RWPE1 (cell line): ENCODE results near the gene ANKRD62.

Source experiments
- CTCF ChIA-PET: fragments of 350-600 bp; sonication (Branson Sonifier 250); formaldehyde crosslinking; extraction: SDS; loops from one replicate; lab custom pipeline; 2021; lab: Yijun Ruan, JAX
- POLR2A ChIA-PET: fragments of 400-600 bp; formaldehyde crosslinking; extraction: SDS; loops from one replicate; lab custom pipeline; 2020; ENCODE audit warnings: antibody characterized with exemption; ENCODE audit not compliant: low non-redundant PET; lab: Yijun Ruan, JAX
- DNase-seq: peaks from one replicate; pipeline ENCODE4 v3.0.0; 2012; ENCODE audit warnings: low spot score
- H3K27ac ChIP-seq: fragments of 450-650 bp; 2 replicates; pipeline ENCODE4 v1.5.1; 2017
- CTCF ChIP-seq: fragments of 450-650 bp; conservative IDR thresholded peaks from 2 replicates; pipeline ENCODE4 v1.5.1; 2017; ENCODE audit warnings: low read depth, mild to moderate bottlenecking

The ANKRD62 gene

DNA sequence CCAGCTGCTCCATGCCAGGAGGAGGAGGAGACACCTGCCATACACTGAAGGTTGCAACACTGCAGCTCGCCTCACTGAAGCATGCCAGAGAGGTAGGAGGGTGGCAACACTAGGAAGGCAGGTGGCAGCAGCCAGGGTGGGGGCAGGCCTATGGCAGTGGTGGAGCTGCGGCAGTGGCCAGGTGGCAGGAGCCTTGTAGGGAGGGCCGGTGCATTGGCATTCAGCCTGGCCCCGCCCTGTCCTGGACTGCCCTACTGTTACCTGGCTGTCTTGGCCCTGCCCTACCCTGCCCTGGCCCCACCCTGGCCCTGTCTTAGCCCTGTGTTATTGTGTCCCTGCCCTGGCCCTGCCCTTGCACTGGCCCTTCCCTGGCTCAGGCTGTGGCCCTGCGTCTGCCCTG lies 7.4 kb upstream of the ANKRD62 start:
- DNase-seq = no peak
- no peak overlapping the region; the same call in 1 of the 2 replicates for H3K27ac ChIP-seq
- POLR2A ChIA-PET = no interaction called here
- CTCF ChIA-PET = interaction anchor here (0.7 kb wide), 1 partner anchor 223 kb away, joined by 3 read pairs; no protein-coding TSS in a partner anchor
- TF ChIP-seq CTCF = no peak

DNA sequence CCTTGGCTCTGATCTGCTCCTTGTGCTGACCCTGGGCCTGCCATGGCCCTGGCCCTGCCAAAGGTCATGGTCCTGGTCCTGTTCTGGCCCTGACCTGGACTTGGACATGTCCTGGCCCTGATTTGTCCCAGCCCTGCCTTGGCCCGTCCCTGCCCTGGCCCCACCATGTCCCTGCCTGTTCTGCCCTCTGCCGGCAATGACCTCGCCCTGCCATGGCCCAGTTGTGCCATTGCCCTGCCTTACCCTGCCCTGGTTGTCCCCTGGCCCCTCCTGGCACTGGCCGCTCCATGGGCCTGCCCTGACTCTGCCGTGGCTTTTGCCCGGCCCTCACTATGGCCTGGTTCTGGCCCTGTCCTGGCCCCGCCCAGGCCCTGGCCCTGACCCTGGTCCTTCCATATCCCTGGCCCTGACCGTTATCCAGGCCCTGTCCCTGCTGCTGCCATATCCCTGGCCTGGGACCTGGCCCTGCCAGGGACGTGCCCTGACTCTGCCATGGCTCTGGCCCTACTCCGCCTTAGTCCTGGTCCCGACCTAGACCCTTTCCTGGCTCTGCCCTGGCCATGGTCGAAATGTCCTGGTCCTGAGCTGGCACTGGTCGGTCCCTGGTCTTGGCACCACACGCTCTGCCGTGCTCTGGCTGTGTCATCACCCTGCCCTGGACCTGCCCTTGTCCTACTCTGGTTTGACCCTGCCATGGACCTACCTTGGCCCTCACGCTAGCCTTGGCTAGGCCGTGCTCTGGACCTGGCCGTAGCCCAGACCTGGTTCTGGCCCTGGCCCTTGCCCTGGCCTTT lies 6.8 kb upstream of the ANKRD62 start:
- no peak for DNase-seq
- TF ChIP-seq CTCF = no peak
- ChIA-PET POLR2A (no interaction called here), CTCF (no interaction called here)
- no peak overlapping the region; the same call in 1 of the 2 replicates for H3K27ac ChIP-seq

GRCh38 chr18:12087471-12088025 lies 6.1 kb upstream of the ANKRD62 start:
- H3K27ac ChIP-seq = no peak overlapping the region; the same call in 1 of the 2 replicates
- CTCF ChIA-PET = no interaction called here
- DNase-seq = no peak
- POLR2A ChIA-PET = no interaction called here
- no peak for TF ChIP-seq CTCF

DNA sequence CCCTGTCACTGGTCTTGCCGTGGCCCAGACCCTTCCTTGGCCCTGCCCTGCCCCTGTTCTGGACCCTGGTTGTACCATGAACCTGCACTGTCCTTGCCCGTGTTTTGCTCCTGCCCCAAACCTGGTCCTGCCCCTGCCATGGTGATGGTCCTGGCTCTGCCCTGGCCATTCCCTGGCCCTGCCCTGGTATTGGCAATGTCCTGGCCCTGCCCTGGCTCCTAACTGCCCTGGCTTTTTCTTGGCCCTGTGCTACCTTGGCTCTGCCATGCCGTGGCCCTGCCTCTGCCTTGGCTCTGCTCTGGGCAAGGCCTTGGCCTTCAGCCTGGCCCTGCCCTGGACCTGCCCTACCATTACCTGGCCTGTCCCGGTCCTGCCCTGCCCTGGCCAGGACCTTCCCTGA lies 5.5 kb upstream of the ANKRD62 start:
- POLR2A ChIA-PET = no interaction called here
- DNase-seq = no peak
- CTCF ChIA-PET = no interaction called here
- H3K27ac ChIP-seq = no peak overlapping the region; the same call in 1 of the 2 replicates
- TF ChIP-seq CTCF = no peak

- ChIA-PET CTCF (interaction anchor here (0.7 kb wide), 1 partner anchor 94 kb away, joined by 6 read pairs; no protein-coding TSS in a partner anchor), POLR2A (no interaction called here)
- H3K27ac ChIP-seq = no peak overlapping the region
- no peak for DNase-seq
- no peak for TF ChIP-seq CTCF
These were observed 4.8 kb upstream of the ANKRD62 start for GRCh38 chr18:12088731-12089375.

GRCh38 chr18:12091538-12092141 lies 2.0 kb upstream of the ANKRD62 start:
- no peak overlapping the region for H3K27ac ChIP-seq
- DNase-seq = no peak
- no peak for TF ChIP-seq CTCF
- POLR2A ChIA-PET = no interaction called here
- CTCF ChIA-PET = interaction anchor here (1.5 to 2.7 kb wide), 2 partner anchors 145 to 147 kb away, joined by 6 to 10 read pairs; no protein-coding TSS in a partner anchor
